Right lobe of liver (tissue), 4 donors: ENCODE results near the gene TIMP1.

Experiments used
- POLR2A ChIP-seq: fragments of 450-650 bp; IDR thresholded peaks from one replicate; pipeline ENCODE4 v1.6.1; 2017; ENCODE audit warnings: antibody characterized with exemption, mild to moderate bottlenecking
- TF ChIP-seq, protein P1 (sequence below), 4 donors: fragments of 200-600 bp in 3 of 4; fragments of 450-650 bp in 1 of 4; IDR thresholded peaks; one replicate each; pipeline versions ENCODE4 v1.5.1 to v1.8.0; 2016 to 2022; ENCODE audit warnings: antibody characterized with exemption in 4 of 4, mild to moderate bottlenecking in 2 of 4
- donor health status: DM: no; HTN: no; CAD: no.
- donor health status: DM: no; HTN: no; CAD: no.
- donor health status: DM: no; HTN: yes; CAD: no.

DNA sequence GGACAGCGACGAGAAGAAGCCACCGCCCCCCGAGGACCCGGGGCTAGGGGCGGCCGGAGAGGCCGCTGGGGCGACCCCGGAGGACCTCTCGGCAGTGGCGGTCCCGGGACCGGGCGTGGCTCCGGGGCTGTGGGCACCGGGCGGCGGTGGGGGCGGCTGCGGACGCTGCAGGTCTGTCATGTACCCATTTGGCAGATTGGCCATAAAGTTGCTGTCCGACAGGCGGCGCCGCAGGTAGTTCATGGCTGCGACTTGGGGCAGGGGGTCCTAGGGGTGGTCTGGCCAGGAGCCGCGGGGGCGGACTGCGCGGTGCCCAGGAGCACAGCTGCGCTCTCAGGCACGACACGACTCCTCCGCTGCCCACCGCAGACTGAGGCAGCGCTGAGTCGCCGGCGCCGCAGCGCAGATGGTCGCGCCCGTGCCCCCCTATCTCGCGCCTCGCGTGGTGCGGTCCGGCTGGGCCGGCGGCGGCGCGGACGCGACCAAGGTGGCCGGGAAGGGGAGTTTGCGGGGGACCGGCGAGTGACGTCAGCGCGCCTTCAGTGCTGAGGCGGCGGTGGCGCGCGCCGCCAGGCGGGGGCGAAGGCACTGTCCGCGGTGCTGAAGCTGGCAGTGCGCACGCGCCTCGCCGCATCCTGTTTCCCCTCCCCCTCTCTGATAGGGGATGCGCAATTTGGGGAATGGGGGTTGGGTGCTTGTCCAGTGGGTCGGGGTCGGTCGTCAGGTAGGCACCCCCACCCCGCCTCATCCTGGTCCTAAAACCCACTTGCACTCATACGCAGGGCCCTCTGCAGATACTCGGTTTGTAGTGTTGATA, 37.5 kb downstream of the TIMP1 start, which contains the start of gene SYN1:
- TF ChIP-seq, protein P1, sequence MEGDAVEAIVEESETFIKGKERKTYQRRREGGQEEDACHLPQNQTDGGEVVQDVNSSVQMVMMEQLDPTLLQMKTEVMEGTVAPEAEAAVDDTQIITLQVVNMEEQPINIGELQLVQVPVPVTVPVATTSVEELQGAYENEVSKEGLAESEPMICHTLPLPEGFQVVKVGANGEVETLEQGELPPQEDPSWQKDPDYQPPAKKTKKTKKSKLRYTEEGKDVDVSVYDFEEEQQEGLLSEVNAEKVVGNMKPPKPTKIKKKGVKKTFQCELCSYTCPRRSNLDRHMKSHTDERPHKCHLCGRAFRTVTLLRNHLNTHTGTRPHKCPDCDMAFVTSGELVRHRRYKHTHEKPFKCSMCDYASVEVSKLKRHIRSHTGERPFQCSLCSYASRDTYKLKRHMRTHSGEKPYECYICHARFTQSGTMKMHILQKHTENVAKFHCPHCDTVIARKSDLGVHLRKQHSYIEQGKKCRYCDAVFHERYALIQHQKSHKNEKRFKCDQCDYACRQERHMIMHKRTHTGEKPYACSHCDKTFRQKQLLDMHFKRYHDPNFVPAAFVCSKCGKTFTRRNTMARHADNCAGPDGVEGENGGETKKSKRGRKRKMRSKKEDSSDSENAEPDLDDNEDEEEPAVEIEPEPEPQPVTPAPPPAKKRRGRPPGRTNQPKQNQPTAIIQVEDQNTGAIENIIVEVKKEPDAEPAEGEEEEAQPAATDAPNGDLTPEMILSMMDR (IDR thresholded peaks at IDR 0.05): peak in 3 of 4 donors; percentile 10 to 11 (median 10)
- no peak for TF ChIP-seq POLR2A
